Measurements from ENCODE around the gene PLXNA4. TPM values are rescaled to one million over a fixed set of nuclear protein-coding genes. Genes with fewer than 3 reads are reported as not detected.

The PLXNA4 gene
- total and polyA plus RNA-seq, 11 donors = 1.8 to 22.1 (median 10.5) TPM

GRCh38 chr7:132114411-132114810, 461.9 kb downstream of the PLXNA4 start:
- TF ChIP-seq CTCF (IDR thresholded peaks at IDR 0.05) = no peak
- WGBS, 4 donors = 91 to 94% (median 91%) methylated on average over 8 to 9 of the region's 9 CpGs
- no peak for ATAC-seq
- Histone ChIP-seq H3K36me3 (no peaks in the 10 kb centered on the region), H3K27me3 (no peaks in the 10 kb centered on the region), H3K9me3 (no peaks in the 10 kb centered on the region), H3K27ac (no peak overlapping the region), H3K4me1 (no peaks in the 10 kb centered on the region), H3K4me3 (no peak overlapping the region)
- no peak for DNase-seq
- intact Hi-C loops (cut with DNase I) = no loop called here

- WGBS, 4 donors = 90 to 93% (median 92%) methylated on average over 21 of the region's 21 CpGs
- H3K27ac ChIP-seq = no peak overlapping the region
- intact Hi-C loops (cut with DNase I) = no loop called here
- TF ChIP-seq POLR2A (IDR thresholded peaks at IDR 0.05) (no peak), CTCF (IDR thresholded peaks at IDR 0.05) (no peak)
- no peaks in the 10 kb centered on the region for H3K36me3 ChIP-seq
- H3K4me3 ChIP-seq = no peak overlapping the region
- ATAC-seq (no peak), DNase-seq (no peak)
- no peaks in the 10 kb centered on the region for H3K27me3 ChIP-seq
- H3K4me1 ChIP-seq = no peaks in the 10 kb centered on the region
- H3K9me3 ChIP-seq = no peaks in the 10 kb centered on the region
Measured at GRCh38 chr7:132113536-132114371, 462.5 kb downstream of the PLXNA4 start.

- Histone ChIP-seq H3K27me3 (no peaks in the 10 kb centered on the region), H3K4me3 (no peak overlapping the region), H3K27ac (no peak overlapping the region), H3K9me3 (no peaks in the 10 kb centered on the region), H3K36me3 (no peaks in the 10 kb centered on the region), H3K4me1 (no peaks in the 10 kb centered on the region)
- WGBS, 4 donors = 64 to 68% (median 65%) methylated on average over 4 of the region's 4 CpGs
- TF ChIP-seq CTCF (IDR thresholded peaks at IDR 0.05) (no peak), POLR2A (IDR thresholded peaks at IDR 0.05) (no peak)
- intact Hi-C loops (cut with DNase I) = no loop called here
- DNase-seq = no peak
- no peak for ATAC-seq
Measured at GRCh38 chr7:132112657-132113056, 463.6 kb downstream of the PLXNA4 start.

GRCh38 chr7:132112106-132112505, 464.2 kb downstream of the PLXNA4 start:
- no peak overlapping the region for H3K27ac ChIP-seq
- no peak for ATAC-seq
- no peaks in the 10 kb centered on the region for H3K27me3 ChIP-seq
- H3K4me3 ChIP-seq = no peak overlapping the region
- intact Hi-C loops (cut with DNase I) = no loop called here
- H3K4me1 ChIP-seq = no peaks in the 10 kb centered on the region
- H3K9me3 ChIP-seq = no peaks in the 10 kb centered on the region
- TF ChIP-seq POLR2A (IDR thresholded peaks at IDR 0.05) (no peak), CTCF (IDR thresholded peaks at IDR 0.05) (no peak)
- DNase-seq = no peak
- no peaks in the 10 kb centered on the region for H3K36me3 ChIP-seq
- WGBS, 4 donors = 87 to 94% (median 91%) methylated on average over 2 of the region's 2 CpGs
